ENCODE results near the gene PRICKLE1.

Gene PRICKLE1

DNA sequence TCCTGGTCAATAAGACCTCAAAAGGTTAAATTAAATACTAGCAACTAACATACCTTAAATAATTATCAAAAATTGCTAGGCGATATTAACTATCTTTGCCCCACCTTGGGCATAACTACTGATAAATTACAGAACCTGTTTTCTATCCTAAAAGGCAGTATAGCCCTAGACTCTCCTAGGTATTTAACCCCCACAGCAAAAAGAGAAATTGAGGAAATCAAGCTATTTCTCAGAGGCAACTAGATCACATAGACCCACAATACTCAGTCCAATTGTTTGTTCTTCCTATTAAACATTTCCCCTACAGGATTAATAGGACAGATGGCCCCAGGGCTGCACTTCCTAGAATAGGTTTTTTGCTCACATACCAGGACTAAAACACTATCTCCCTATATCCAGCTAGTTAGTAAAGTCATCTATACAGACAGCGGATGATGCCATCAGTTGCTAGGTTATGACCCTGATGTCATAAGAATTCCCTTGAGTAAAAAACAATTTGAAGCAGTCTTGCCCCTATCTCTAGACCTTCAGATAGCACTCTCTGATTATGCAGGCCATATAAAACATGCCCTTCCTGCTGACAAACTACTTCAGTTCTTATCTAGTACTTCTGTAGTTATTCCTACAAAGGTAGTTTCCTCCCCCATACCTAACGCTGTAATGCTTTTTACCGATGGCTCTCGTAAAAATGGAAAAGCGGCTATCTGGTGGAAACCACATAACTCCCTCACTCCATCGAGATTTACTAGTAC is 145.2 kb downstream of the PRICKLE1 start:
- DNase-seq = no peak

- DNase-seq = no peak
Observed at GRCh38 chr12:42442888-42443287, 146.7 kb downstream of the PRICKLE1 start.

- no peak for DNase-seq
Observed at GRCh38 chr12:42442311-42442759, 147.2 kb downstream of the PRICKLE1 start.

DNA sequence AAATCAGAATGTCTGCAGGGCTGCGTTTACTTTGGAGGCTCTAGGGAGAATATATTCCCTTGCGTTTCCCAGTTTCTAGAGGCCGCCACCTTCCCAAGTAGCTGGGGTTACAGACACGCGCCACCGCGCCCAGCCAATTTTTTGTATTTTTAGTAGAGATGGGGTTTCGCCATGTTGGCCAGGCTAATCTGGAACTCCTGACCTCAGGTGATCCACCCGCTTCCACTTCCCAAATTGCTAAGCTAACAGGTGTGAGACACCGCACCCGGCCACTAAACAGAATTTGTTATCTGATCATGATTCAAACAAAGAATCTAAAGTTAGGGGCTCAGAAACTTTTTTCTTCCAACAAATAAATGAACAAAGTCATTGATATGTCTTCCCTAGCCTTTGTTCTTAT is 148.9 kb downstream of the PRICKLE1 start:
- no peak for DNase-seq

DNA sequence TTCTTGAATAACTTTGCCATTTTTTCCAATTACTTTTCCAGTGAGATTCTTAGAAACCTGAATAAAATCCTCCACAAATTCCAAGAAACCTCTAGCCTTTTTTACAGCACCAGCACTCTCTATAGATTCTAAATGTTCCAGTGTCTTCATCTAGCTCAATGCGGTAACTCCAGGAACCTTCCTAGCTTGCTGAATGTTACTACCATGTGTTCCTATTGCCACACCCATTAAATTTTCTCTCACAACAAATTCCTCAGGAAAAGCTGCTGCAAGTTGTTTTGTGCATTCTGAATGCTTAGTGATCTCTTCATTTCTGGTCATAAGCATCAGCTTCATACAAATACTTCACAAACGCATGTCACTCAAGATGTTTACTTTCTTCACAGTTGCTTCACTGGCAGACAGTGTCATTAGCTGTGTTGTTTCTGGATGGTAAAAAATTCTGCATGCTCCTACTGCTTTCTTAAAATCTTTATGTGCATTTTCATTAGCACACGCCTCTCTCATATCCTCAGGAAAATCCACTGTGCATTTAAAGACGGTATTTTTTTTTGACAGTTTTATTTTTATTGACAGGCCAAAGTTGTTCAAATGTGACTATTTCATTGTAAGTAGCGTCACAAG is 156.9 kb downstream of the PRICKLE1 start:
- no peak for DNase-seq

GRCh38 chr12:42428850-42429249 is 160.7 kb downstream of the PRICKLE1 start:
- DNase-seq = no peak

- DNase-seq = no peak
Observed at GRCh38 chr12:42426746-42427145, 162.8 kb downstream of the PRICKLE1 start.

DNA sequence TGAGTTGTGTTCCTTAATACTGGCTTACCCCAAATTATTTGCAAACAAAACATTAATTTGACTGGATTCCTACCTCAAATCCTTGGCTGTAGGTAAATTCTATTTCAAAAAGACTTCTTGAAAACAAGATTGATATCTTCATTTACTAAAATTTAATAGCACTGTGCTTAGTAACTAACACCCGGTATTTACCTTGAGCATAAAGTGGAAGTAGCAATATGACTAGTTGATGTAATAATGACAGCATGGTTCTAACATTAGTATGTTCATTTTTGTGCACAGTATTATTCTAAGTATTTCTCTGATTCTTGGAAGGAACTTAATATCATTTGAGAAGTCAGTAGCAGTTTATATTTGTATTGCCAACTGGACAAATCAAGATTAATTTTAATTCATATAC is 166.8 kb downstream of the PRICKLE1 start:
- DNase-seq = no peak

GRCh38 chr12:42421844-42422779 is 167.4 kb downstream of the PRICKLE1 start:
- DNase-seq = no peak

DNA sequence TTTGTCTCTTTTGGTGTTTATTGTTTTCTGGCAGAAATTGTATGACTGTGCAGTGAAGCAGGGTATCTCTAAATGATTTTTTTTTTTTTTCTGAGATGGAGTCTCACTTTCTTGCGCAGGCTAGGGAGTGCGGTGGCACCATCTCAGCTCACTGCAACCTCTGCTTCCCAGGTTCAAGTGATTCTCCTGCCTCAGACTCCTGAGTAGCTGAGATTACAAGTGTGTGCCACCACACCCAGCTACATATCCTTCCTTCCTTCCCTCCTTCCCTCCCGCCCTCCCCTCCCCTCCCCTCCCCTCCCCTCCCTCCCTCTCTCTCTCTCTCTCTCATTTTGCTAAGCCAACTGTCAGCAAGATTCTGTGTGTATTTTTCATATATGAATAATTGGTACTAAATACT is 169.2 kb downstream of the PRICKLE1 start:
- DNase-seq = no peak

DNA sequence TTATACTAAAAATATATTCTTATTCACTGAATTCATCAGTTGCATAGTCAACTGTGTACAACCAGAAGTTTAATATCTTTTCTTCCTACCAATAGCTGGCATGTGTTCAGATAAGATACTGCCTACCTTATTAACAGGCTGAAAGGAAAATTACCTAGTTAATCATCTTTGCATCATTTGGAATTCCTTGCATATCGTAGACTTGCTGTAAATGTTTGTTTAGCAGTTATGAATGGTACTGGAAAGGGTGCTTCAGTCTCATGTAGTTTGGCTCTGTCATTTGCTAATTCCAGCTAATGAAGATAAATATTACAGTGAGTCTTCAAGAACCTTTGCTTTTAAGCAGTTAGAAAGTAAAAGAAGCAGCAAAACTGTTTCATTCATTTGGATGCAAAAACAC is 179.2 kb downstream of the PRICKLE1 start:
- no peak for DNase-seq

- DNase-seq = no peak
Observed at GRCh38 chr12:42409471-42409870, 180.1 kb downstream of the PRICKLE1 start.

DNA sequence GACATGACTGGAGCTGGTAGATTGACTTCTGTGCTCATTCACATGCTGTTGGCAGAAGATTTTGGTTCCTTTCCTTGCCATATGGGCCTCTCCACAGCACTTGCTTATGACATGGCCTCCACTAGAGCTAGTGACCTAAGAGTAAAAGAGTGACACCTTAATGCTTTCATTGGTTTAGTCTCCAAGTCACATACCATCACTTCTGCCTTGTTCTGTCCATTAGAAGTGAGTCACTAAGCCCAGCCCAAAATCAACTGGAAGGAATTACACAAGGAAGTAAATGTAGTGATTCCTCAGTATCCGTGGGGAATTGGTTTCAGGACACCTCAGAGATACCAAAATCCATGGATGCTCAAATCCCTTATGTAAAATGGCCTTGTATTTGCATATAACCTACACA is 182.2 kb downstream of the PRICKLE1 start:
- DNase-seq = no peak

Measured in SIG-M5 (cell line).